Hepatocyte (in vitro differentiated cells): Measurements from ENCODE around the gene PMFBP1.

Experiments used
- CTCF ChIP-seq: fragments of 200-600 bp; sonication (generic); IDR thresholded peaks from 2 replicates; pipeline ENCODE4 v1.5.1; 2016; ENCODE audit warnings: antibody characterized with exemption, mild to moderate bottlenecking; ENCODE audit not compliant: poor library complexity
- EZH2 ChIP-seq: fragments of 200-600 bp; sonication (generic); IDR thresholded peaks from 2 replicates; pipeline ENCODE4 v1.6.1; 2016; ENCODE audit warnings: antibody characterized with exemption, mild to moderate bottlenecking, borderline replicate concordance
- EZH2phosphoT487 ChIP-seq: fragments of 200-600 bp; sonication (generic); IDR thresholded peaks from one replicate; pipeline ENCODE4 v1.6.1; 2018; ENCODE audit warnings: antibody characterized with exemption, mild to moderate bottlenecking, low read depth, moderate library complexity; ENCODE audit not compliant: unreplicated experiment, severe bottlenecking

GRCh38 chr16:72105978-72106377 is 66.0 kb downstream of the PMFBP1 start:
- TF ChIP-seq EZH2 = no peak
- no peak for TF ChIP-seq CTCF
- TF ChIP-seq EZH2phosphoT487 = no peak
